NAMALWA (cell line): Measurements from ENCODE around the gene CCDC51.

Experiments
- DNase-seq: peaks from one replicate; pipeline ENCODE4 v3.0.0-alpha.2; 2015; ENCODE audit warnings: low spot score

The CCDC51 gene

DNA sequence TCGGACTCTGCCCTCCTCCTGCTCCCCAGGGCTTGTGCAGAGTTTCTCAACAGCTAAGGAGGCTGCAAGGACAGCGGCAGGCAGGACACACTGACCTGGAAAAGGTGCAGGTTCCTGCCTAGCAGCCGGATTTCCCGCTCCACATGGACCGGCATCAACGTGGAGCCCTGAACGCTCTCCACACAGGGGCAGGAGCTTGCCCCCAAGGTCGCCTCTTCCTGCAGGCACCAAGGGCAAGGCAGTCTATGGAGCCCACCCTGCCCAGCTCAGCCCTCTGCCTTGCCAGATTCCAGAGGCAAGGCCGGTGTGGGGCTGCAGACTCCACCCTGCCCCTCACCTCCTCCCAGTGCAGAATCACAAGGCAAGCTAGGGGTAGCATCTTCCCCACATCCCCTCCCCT is 20.8 kb downstream of the CCDC51 start:
- DNase-seq: no peak

DNA sequence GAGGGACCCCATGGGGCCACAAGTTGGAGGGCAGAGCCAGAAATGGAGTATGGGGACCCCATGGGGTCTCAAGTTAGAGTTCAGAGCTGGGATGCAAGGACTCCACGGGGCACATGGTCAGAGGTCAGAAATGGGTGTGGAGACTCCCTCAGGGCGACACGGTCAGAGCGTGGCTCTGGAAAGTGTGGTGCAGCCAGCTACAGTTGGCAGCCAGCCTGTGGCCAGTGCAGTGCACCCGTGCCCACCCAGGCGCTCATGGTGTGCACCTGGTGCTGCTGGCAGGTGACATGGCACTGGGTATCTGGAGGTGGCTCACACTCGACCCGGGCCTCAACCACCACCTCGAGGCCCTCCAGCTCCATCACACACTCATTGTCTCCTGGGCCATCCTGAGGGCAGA is 21.3 kb downstream of the CCDC51 start:
- no peak for DNase-seq

DNA sequence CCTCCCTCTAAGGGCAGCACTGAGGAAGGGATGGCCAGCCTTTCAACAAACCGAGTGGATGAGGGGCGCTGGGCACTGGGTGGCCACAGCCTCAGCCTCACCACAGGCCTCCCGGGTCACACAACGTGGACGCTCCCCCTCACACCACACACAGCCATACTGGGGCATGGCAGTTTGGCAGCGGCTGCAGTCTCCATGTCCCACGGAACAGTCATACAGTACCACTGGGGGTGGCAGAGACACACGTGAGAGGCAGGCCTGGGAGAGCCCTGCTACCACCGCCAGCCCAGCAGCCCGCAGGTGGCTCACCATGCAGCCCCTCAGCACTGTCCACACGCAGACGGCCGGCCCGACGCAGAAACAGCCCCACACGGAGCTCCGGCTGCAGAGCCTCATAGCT is 21.8 kb downstream of the CCDC51 start:
- DNase-seq: no peak

DNA sequence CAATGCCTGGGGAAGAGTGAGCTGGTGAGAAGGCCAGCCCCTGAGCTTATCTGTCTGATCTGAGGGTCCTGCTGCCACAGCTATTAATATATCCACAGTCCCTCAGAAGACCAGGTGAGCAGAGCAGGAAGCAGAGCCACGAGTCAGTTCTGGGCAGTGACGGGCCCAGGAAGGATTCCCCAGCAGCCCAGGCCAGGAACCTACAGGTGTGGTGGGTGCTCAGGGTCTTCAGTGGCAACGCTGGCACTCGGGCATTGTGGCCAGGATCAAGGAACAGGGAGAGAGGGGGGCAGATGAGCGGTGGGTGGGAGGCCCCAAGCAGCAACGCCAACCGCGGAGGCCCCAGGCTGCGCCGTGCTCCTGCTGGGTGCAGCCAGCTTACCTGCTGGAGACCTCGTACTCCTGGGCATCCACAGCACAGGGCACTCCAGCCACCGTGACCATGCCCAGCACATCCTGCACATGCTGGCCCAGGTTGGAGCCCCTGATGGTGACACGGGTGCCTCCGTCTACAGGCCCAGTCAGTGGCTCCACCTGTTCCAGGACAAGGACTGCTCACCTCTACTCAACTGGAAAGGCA is 22.3 kb downstream of the CCDC51 start:
- DNase-seq: no peak

DNA sequence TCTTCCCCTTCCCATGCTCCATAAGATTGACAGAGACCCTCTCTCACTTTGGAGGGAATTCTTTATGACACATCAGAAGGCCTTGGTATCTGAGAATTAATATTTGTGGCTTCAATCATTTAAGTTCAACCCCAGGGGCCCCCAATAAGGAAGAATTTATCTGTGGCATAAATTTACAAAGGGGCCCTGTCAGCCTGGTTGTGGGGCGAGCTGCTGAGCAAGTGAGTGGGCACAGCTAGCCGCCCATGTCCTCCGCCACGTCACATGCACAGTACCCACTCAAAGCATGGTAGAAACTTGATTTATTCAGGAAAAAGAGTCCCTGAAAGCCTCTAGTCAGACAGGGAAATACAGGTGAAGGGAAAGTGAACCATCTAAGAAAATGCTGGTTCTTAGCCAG is 23.4 kb downstream of the CCDC51 start:
- no peak for DNase-seq

DNA sequence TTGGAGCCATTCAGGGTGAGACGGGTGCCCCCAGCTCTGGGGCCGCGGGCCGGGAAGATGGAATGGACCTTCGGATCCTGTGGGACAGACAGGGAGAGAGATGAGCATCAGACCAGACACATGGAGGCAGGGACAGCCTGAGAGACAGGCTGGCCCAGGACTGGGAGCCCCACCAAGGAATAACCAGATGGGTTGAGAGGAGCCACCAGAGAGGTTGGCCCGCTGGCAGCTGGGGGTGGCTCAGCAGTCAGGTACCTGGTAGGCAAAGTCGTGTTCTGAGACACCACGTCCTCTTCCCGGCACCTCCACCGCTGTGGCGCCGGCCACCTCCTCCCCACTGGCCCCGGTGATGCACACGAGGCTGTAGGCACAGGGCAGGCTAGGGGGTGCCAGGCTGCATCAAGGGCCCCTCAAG is 23.8 kb downstream of the CCDC51 start:
- DNase-seq: no peak

DNA sequence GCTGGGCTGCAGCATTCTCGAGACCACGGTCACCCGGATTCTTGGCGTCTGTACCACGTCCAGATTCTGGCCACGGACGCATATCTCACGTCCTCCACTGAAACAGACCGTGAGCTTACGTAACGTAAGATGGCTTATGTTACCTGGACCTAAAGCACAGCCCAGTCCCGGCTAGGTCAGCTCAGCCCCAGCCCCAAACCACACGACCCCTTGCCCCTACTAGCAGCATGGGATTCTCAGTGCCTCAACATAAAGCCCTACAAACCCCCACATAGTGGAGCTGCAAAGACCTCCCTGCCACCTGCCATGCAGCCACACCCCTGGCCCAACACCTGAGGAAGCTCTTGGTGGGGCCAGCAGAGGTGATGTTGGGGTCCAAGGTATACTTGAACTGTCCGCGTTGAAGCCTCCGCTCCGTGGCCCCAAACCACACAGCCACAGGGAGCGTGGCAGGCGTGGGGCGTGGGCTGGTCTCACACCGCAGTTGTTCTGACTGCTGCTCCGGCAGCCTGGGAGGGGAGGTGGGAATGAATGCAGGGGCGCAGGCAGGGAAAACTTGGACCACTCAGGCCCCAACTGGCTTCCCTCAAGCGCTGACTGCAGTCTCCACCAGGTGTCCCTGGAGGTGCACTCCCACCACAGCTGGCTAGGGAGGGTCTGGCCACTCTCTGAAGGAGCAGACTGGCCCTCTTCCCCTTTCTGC is 24.5 kb downstream of the CCDC51 start:
- no peak for DNase-seq

DNA sequence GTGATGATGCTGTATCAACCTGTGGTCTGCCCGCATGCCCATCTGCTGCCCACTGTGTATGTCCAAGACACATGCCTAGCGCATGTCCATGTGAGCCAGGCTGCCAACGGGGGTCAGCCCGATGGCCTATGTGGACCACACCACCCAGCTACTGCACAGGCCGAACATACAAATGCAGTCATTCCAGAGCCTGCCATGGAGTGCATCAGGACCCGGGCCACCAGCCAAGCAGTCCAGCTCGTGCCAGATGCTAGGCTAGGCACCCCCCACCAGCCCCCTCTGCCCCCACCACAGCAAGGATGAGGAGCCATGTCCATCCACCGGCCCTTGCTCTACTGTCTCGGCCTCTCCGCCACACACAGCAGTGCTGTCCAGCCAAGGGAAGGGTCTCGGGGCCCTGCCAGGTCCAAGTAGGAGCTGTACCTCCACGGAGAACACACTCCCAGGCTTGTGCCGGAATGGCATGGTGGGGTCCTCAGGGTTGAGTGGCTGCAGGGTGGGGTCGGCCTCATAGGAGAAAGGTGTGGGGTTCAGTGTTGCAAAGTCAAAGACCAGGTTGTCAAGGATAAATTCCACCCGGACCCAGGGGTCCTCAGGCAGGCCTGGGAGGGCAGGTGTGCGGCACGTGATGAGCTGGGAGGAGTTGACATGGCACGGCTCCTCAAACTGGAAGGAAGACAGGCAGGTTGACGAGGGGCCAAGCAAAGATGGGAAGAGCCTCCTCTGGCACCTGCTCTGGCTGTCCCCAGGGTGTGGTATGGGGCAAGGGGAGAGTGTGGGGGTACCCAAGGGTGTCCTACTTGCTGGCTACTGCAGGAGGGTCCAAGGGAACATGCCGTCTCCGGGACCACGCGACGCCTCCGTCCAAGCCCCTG is 25.3 kb downstream of the CCDC51 start:
- no peak for DNase-seq

DNA sequence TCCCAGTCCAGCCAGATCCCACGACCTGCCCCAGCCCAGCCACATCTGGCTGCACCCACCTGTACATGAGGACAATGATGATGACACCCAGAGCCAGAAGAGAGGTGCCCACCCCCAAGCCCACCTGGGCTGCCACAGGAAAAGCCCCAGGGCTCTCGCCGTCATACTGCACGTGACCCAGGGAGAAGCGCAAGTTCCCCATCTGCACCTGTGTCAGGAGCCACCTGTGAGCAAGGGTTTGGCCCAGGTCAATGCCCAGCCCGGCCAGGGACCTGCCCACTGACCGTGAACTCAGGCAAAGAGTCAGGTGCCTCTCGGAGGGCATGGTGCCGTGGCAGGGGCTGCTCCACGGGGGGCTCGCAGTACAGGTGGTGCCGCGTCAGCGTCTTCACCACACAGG is 26.3 kb downstream of the CCDC51 start:
- DNase-seq: no peak

DNA sequence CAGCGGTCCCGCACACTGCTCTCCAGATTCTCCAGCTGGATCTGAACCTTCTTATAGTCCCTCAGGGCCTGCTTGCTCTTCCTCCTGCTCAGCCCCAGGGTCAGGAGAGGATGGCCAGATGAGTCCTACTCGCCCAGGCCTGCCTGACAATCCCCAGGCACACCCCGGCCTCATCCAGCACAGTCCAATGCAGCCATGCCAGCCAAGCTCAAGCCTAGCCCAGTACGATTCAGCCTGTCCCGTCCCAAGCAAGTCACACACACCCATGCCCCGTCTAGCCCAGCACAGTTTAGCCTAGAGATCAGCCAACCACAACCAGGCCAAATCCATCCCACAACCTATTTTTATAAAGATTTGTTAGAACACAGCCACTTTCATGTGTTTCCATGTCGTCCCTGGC is 26.8 kb downstream of the CCDC51 start:
- no peak for DNase-seq

DNA sequence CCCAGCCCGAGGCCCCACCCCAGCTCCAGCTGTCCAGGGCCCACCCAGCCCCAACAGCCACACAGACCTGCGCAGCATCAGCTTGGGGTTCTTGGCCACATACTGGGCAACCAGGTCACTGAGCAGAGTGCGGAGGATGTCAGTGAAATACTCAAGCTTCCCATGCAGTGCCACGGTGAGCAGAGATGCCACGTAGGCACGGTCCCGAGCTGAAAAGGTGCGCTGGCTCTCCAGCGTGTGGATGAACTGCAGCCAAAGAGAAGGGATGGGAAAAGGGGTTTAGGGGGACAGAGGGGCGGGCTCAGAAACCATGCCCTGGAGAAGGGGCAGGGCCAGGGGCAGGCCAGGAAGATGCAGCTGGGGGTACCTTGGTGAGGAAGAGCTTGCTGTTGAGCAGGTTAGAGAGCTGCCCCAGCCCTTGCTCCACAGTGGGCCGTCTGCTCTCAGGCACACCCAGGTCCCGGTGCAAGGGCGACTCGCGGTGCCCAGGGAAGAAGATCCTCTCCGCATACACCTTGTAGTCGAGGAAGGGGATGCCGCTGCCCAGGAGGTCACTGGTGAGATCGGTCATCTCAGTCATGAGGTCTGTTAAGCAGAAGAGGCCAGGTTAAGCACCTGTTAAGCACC is 27.4 kb downstream of the CCDC51 start:
- DNase-seq: no peak

DNA sequence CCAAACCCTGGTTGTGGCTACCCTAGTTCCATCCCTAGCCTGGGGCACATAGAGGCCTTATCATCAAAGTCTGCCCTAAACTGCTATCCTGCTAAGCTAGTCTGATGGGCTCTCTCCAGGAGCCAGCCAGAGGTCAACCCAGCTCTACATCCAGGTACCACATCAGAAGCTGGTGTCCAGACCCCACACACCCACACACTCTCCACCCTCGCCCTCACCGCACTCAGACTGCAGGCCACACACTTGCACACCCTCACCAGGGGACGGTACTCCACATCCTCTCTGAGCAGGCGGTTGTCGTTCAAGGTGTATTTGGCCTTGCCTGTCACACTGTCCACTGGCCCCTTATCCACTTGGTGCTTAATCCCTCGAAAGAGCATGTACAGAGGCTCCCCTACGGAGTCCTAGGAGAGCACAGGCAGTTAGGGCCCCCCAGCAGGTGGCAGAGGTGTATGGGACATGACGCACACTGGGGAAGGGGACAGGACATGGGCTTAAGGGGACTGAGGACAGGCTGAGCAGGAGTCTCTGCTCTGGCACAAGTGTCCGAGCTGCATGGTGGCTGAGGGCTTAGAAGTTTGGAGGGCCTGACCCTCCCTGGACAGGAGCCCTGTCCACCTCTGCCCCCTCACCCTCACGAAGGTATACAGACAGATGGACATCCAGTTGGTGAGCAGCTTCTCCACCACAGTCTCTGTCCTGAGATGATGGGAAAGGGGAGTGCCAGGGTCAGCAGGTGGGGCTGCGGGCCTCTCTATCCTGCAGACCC is 28.1 kb downstream of the CCDC51 start:
- no peak for DNase-seq

DNA sequence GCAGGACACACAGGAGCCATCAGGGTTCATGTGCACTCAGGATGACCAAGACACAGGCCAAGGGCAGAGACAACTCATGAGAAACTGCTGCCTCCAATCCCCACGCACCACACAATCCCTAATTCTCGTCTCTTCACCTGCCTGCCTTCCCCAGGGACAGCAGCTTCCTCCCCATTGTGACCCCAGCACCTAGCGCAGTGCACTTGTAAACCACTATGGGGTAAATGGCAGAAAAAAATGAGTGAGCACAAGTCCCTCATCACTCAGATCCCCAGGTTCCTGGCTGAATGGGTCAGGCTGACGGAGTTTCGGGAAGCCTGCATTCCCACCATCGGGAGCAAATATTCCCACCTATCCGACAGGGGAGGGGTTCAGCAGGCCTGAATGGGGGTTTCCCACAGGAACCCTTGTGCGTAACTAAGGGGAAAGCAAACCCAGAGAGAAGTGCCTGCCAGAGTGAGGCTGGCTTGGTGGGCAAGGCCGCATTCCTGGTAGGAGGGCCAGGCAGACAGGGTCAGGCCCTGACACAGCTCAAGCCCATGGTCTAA is 28.8 kb downstream of the CCDC51 start:
- no peak for DNase-seq

DNA sequence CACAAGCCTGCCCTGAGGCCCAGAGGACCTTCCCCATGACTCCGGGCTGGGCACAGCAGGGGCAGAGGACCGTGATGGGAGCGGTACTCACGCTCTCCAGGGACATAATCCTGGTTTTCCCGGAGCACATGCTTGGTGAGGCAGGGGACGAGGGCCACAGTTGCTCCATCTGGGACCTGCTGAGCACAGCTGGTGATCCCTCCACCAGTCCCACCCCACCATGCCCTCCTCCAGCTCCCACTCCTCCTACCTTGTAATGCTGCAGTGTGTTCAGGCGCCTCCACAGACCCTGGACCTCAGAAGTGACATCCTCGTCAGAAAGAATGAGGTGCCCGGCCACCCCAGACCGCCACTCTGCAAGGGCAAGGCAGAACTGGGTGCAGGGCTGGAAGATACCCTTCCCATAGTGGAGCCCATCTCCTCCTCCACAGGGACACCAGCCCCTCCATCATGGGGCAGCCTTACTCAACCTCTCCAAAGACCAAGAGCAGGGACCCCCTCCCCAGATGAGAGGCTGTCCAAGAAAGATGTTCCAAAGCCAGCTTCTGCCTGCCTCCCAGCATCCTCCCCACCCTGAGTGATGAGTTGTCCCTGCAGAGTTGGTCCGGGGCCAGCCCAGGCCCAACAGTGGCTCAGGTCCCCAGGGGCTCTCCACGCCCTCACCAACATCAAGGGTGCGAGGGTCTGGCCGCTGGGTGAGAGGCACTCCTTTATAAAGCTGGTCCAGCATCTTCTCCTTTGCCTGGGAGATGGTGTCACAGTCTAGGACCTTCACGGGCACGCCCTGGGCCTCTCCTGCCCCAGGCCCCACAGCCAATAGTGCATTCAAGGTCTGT is 29.5 kb downstream of the CCDC51 start:
- no peak for DNase-seq

DNA sequence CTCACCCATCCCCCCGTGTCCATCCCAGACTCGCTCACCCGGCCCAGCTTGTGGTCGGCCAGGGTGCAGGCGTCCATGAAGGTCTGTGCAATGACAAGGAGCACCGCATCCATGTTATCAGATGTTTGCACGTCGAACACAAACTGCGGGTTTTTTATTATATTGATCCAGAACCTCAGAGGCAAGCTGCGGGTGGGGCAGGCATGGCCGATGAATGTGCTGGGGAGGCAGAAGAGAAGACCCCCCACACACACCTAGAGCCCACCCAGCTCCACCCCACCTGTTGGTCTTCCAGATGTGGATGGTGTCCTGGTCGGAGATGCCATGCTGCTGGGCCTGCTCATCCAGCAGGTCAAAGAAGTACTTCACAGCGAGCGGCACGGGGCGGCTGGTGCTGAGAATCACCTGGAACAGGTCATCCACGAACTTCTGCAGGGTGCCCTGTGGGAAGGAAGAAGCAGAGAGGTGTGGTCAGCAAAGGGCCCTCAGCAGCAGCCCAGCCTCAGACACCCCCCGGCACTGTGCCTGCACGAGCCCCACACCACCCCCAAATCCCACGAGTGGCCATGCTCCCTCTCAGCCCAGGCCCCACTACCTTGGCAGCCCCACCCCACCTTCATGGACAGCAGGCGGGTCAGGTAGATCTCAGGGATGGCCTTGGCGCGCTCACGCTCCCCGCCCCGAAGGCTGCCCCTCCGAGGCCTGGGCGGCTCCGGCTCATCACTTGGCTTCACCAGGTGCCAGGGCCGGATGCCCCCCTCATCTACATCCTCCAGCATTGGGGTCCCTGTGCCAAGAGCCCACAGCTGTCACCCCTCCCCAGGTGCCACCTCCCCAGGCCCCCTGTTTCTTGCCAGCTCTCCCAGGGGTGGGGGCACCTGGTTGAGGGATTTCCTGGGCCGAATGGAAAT is 30.4 kb downstream of the CCDC51 start:
- DNase-seq: no peak

DNA sequence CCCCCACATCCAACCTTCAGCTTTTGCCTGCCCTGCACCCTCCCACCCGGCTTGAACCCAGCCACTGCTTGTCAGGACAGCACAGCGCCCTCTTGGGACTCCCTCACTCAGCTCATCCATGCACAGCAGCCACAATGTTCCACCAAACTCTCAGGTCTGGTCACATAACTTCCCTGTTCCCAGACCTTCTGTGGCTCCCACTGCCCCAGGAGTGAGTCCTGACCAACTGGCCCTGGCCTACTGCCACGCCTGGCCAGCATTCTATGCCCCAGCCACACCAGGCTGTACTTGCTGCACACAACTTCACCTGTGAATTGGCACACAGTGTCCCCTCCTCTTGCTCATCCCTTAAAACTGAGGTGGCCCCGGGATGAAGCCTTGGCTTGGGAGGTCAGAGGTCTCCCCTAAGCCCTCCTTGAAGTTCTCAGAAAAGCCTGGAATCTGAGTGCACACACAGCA is 31.1 kb downstream of the CCDC51 start:
- DNase-seq: no peak

DNA sequence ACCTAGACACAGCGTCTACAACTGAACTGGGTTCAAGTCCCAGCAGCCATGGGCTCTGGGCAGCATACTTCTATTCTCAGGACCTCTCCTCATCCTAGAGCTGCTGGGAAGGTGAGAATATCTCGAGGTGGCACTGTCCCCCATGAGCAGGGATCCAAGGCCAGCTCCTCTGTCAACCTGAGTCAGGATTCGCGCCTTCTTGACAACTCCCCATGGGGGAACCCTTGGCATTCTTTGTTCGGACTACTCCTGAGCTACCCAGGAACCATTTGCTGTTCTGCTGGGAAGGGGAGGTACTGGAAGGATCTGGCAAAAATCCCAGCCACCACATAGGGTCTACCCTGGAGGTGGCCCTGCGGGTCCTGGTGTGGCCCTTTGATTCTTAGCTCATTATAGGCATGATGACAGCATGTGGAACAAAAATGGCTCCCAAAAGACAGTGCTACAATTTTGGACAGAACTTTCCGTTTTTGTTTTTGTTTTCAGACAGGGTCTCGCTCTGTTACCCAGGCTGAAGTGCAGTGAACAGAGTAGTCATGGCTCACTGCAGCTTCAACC is 32.3 kb downstream of the CCDC51 start:
- DNase-seq: no peak

DNA sequence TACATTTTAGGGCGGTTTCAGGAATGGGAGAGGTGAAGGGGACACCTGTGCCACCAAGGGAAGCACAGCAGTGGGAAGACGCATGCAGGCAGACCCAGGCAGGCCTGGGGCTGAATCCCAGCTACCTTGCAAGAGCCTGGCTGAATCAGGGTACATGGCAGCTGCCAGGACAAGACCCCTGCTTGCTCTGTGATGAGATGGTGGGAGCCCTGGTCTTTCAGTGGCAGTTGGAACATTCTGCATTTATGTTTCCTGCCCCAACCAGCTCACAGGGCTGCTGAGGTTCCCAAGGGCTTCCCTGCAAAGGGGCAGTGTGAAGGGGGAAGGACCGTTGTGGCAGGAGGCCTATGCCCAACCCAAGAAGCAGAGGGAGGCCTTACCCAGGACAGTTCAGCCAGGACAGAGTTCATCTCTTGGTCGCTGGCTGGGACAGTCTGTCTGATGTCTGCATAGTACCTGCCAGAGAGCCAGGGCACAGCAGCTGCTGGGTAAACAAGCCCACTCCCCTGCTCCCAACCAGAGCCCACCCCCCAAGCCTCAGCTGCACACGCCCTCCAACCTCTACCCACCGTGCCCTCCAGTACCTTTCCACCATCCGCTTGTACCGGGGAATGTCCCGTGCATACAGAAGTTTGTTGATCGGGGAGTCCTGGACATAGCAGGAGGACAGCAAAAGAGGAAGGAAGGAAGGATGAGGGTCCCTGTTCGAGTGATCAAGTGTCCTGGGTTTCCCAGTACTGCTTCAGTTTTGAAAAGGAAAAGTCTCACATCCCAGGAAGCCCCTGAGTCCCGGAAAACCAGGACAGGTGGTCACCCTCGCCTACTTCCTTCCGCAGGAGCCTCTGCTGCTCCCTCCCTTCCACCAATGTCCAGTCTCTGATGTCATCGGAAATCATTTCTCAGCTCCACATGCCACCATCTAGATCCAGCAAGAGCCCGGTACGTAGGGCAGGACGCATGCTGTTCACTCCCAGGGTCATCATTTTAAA is 33.2 kb downstream of the CCDC51 start:
- DNase-seq: no peak
